GM12801 (cell line): ENCODE data around the gene PDZD8.

Source experiments
- CTCF ChIP-seq: IDR thresholded peaks from one replicate; pipeline ENCODE4 v1.5.1; 2011; ENCODE audit warnings: control low read depth; ENCODE audit not compliant: insufficient read length; ENCODE audit errors: extremely low read depth

Gene PDZD8

DNA sequence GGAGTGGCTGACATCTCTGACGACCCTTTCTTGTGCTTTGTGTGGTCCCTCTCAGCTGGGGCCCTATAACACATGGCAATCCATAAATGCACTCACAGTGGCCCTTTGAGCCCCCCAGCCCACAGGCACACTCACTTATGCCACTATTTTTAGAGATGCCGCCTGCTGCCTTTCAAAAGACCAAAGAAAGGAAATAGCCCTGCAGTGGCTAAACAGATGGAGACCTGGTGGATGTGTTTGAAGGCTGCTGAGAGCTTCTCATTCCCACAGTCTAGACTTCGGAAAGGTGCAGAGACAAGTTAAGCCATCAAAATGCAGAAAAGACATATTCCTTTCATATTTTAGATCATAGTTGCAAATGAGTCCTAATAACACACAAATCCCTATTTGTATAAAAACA lies 42.0 kb upstream of the PDZD8 start:
- no peak for TF ChIP-seq CTCF

DNA sequence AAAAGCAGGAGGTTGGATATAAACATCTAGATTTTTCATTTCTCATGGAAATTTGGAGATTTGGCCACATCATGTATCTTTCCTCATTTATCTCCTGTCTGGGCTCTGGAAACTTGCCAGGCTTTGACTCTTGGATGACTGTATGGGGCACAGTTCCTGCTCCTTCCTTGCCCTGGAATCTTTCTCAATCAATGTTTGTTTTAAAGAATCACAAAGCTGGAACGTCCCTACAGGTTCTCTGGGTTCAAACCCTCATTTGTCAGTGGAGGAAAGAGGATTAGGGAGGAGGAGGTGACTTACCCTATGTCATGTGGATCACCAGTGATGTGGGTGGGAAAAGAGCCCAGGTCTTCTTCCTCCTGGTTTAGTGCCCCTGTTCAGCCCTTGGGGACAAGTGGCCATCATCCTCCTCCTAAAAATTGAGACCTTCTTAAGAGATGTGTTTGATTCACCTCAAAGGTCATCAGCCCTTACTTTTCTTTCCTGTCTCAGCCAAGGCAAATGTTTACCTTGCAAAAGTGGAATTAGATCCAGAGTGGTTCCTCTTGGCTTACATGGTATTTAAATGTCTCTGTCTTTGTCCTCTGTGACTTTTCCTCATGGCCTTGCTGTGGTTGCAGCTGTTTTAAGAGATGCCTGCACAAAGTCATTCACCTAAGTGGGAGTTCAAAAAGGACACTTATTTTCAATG lies 38.8 kb upstream of the PDZD8 start:
- TF ChIP-seq CTCF: no peak

GRCh38 chr10:117412469-117413010 lies 37.3 kb upstream of the PDZD8 start:
- TF ChIP-seq CTCF: no peak

GRCh38 chr10:117411479-117412399 lies 36.5 kb upstream of the PDZD8 start:
- no peak for TF ChIP-seq CTCF

- TF ChIP-seq CTCF: no peak
Measured at GRCh38 chr10:117410557-117410956, 35.3 kb upstream of the PDZD8 start.

GRCh38 chr10:117409549-117410305 lies 34.5 kb upstream of the PDZD8 start:
- no peak for TF ChIP-seq CTCF
